ELF-1 (cell line): Measurements from ENCODE around the gene TMEM114.

Experiments used
- DNase-seq: peaks from one replicate; pipeline ENCODE4 v3.0.0-alpha.2; 2016; ENCODE audit warnings: low read depth, low spot score

TMEM114 gene

DNA sequence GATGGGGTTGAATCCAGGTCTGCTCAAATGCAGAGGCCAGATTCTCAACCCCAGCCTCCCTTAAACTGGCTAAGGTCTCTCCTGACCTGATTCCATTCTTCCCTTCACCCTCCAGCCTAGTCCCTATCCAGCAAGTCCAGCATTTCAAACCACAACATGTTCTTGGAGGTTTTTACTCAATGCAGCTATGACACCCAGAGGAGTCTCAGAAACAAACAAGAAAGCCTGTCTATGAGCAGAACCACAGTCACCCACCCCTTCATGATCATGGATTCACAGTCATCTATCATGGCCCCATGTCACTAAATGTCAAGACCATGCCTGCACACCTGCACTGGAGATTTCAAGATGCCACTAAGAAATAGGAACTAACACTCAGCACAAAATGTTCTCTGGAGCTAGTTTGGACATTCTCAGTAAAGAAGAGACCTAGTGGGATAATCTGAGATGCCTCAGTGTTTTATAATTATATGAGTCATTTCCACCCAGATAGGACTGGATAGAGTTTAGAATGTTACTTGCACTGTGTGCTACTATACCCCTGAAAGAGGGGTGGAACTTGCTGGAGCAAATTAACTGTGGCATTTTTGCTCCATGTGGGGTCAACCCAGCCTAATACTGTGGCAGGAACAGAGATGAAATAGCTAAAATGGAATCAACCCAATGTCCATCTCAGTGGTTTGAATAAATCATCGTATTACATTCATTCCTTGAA lies 21.7 kb upstream of the TMEM114 start:
- no peak for DNase-seq

GRCh38 chr16:8611122-8611521 lies 20.8 kb upstream of the TMEM114 start:
- no peak for DNase-seq

GRCh38 chr16:8607214-8607613 lies 16.9 kb upstream of the TMEM114 start:
- no peak for DNase-seq

DNA sequence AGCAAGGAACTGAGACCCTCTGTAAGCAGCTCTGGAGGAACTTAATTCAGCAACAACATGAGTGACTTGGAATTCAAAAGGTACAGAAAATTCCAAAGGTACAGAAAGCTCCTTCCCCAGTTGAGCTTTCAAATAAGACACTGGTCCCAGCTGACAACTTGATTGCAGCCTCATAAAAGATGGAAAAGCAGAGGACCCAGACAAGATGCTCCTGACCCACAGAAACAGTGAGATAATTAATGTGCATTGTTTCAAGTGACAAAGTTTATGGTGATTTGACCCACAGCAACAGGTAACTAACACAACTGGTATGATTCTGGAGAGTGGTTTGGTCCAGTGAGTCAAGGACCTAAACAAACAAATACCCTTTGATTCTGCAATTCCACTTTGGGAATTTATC lies 15.2 kb upstream of the TMEM114 start:
- DNase-seq: no peak

DNA sequence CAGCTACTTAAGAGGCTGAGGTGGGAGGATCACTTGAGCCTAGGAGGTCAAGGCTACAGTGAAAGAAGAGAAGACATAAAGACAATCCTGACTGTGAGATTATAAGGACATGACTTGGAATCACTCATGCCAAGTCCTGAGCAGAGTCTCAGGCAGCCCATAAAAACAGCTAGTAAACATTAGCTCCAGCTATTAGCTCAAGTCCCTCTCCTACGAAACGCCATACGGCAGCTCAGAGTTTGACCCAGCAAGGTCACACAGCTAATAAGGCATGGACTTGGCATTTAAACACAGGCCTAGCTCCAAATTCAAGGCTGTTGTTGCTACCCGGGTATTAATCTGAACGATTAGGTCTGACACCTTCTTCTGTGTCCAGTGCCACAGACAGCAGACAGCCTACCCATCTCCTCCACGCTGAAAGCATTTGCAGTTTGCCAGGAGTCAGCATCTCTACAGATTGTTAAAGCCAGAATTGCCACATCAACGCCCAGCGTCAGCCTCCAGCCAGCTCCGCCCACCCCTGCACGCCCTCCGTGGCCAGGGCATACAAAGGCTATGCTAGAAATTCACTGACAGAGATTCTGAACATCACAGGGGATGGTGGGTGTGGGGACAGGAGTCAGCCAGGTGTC lies 9.9 kb upstream of the TMEM114 start:
- DNase-seq: no peak

DNA sequence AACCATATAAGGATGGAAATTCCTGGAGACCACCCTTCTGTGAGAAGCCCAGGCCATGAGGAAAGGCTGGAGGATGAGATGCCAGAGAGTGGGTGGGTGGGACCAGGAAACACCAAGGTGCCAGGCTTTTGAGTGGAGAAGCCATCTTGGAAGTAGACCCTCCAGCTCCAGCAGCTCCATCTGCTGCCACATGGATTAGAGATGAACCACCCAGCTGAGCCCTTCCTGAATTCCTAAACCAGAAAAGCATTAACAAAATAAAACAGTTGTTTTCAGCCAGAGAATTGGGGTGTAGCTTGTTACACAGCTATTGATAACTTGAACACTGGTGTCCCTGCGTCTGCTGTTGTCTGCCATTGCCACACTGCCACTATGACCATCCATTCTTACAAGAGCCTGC lies 6.3 kb upstream of the TMEM114 start:
- no peak for DNase-seq

GRCh38 chr16:8595783-8596182 lies 5.5 kb upstream of the TMEM114 start:
- DNase-seq: no peak

DNA sequence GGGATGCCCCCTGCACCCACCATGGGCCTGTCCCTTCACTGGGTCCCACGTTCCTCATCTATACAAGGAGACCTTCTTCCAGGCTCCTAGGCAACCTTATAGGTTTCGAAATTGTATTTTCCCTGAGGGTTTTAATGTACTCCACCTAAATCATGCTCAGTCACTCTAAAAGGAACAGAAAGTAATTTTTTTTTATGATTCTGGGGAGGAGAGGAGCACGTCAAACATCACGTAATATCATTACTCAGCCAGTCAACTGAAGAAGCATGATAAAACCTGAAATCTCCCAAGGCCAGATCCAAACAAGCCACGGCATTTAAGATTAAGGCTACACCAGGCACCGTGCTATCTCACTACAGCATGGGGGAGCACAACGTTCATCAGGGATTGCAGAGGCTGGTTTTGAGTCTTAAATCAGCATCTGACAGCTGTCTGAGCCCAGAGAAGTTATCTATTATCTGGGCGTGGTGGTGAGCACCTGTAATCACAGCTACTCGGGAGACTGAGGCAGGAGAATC lies 3.9 kb upstream of the TMEM114 start:
- no peak for DNase-seq

DNA sequence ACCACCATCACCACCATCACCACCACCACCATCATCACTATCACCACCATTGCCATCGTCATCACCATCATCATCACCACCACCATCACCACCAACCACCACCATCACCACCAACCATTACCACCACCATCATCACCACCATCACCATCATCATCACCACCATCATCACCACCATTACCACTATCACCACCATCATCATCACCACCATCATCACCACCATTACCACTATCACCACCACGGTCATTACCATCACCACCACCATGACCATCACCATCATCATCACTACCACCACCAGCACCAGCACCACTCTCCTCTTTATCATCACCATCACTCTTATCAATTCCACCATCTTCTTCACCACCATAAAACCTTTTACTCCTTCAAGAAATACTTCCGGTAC lies 1.1 kb upstream of the TMEM114 start:
- no peak for DNase-seq

GRCh38 chr16:8590811-8591210 lies 500 bp upstream of the TMEM114 start:
- DNase-seq: no peak

- peak; percentile 51 for DNase-seq
Measured at GRCh38 chr16:8589057-8589899, 1.0 kb downstream of the TMEM114 start.

- peak; percentile 84 for DNase-seq
Measured at GRCh38 chr16:8588682-8589056, 1.6 kb downstream of the TMEM114 start.

DNA sequence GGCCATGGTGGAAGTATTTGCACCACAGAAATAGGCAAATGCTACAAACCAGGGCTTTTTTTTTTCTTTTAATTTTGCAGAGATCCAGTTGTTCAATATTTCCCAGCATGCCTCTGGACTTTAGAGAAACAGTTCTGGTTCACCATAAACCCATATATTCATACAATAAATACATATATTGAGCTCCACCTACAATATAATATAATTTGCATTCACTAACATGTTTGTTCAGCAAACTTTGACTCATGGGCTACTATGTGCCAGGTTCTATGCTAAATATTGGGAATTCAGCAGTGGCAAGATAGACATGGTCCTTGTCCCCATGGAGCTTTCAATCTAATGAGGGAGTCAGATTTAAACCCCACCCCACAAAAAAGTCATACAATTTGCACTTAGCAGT lies 3.2 kb downstream of the TMEM114 start:
- DNase-seq: no peak

DNA sequence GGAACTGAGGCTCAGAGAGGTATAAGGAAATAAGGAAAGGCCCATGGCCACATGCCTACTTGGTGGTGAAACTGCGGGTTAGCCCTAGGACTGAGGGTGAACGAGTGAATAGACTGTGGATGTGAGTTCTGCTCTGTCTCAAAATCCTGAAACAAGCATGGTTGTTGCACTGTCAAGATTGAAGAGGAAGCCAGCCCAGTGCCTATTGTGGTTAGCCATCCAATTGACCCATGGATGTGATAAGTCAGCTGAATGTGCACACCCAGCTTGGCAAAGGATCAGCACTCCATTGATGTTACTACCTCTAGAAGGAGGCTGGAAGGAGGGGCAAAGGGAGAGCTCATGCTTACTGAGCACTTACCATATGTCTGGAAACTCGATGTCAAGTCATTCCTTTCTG lies 4.5 kb downstream of the TMEM114 start:
- DNase-seq: no peak

- DNase-seq: no peak
Measured at GRCh38 chr16:8585041-8585440, 5.3 kb downstream of the TMEM114 start.

DNA sequence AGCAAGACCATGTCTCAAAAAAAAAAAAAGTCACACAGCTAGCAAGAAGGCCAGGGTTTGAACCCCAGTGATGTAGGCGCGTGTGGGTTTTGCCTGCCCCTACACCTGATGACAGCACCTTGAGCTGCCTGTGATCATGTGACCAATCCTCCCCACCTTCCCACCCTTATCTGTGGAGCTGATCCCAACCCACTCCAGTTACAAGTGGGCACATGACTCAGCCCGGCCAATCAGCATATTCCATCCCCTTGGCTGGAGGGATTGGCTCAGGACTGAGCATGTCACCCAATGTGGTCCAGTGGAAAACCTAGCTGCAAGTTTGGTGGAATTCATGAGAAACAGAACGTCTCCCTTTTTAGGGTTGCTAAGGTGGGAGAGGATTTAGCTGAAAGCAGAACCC lies 6.6 kb downstream of the TMEM114 start:
- peak; percentile 26 for DNase-seq

GRCh38 chr16:8583199-8583598 lies 7.1 kb downstream of the TMEM114 start:
- DNase-seq: no peak

GRCh38 chr16:8581831-8582580 lies 8.3 kb downstream of the TMEM114 start:
- DNase-seq: no peak

- DNase-seq: no peak
Measured at GRCh38 chr16:8579559-8579958, 10.8 kb downstream of the TMEM114 start.

DNA sequence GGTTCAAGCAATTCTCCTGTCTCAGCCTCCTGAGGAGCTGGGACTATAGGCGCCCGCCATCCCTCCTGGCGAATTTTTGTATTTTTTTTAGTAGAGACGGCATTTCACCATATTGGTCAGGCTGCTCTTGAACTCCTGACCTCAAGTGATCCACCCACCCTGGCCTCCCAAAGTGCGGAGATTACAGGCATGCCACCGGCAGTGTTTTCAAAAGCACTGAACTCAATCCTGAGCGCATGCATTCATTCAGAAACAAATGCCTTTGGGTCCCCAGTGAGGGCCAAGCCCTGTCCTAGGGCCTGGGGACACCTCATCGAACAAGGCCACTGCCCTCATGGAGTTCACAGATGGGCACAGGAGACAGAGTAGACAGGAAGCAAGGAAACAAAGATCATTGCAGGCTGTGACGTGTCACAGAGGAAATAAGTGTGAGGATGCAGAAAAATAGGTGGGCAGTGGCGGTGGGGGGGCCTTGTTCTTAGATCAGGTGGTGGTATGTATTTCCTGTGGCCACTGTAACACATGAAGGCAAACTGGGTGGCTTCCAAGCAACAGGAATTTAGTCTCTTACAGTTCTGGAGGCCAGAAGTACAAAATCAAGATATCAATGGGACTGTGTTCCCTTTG lies 12.5 kb downstream of the TMEM114 start:
- DNase-seq: no peak
